OCI-LY1 (cell line): ENCODE measurements around the gene STUM.
A peak's percentile ranks its signal among the peaks of the same experiment; 100 is the strongest.

Experiments
- H2AFZ ChIP-seq: fragments of 200-600 bp; sonication (generic), shearing (Covaris generic); 2 replicates; pipeline ENCODE4 v1.6.0; 2014; ENCODE audit warnings: antibody characterized with exemption, mild to moderate bottlenecking, low read length
- H3F3A ChIP-seq: fragments of 200-600 bp; sonication (generic), shearing (Covaris generic); 2 replicates; pipeline ENCODE4 v1.6.0; 2014; ENCODE audit warnings: mild to moderate bottlenecking, antibody characterized with exemption, low read length, moderate library complexity; ENCODE audit not compliant: insufficient read depth
- H3K27ac ChIP-seq: fragments of 200-600 bp; sonication (generic); 2 replicates; pipeline ENCODE4 v1.5.1; 2014; ENCODE audit warnings: low read length, mixed run types, mild to moderate bottlenecking, low read depth; ENCODE audit not compliant: poor library complexity, severe bottlenecking
- H3K27me3 ChIP-seq: fragments of 200-600 bp; sonication (generic); 2 replicates; pipeline ENCODE4 v1.6.0; 2014; ENCODE audit warnings: antibody characterized with exemption, mild to moderate bottlenecking, low read length, moderate library complexity; ENCODE audit not compliant: insufficient read depth
- H3K36me3 ChIP-seq: fragments of 200-600 bp; sonication (generic); 2 replicates; pipeline ENCODE4 v1.6.1; 2014; ENCODE audit warnings: mild to moderate bottlenecking, antibody characterized with exemption, low read length, moderate library complexity, mixed read lengths; ENCODE audit not compliant: insufficient read depth
- H3K4me1 ChIP-seq: fragments of 200-600 bp; sonication (generic); 2 replicates; pipeline ENCODE4 v1.5.1; 2014; ENCODE audit warnings: mild to moderate bottlenecking, low read length, moderate library complexity; ENCODE audit not compliant: insufficient read depth, severe bottlenecking
- H3K4me2 ChIP-seq: fragments of 200-600 bp; sonication (generic), shearing (Covaris generic); 2 replicates; pipeline ENCODE4 v1.6.1; 2014; ENCODE audit warnings: low read length
- H3K4me3 ChIP-seq: fragments of 200-600 bp; sonication (generic); 2 replicates; pipeline ENCODE4 v1.5.1; 2014; ENCODE audit warnings: low read length, low read depth, mild to moderate bottlenecking, mixed read lengths; ENCODE audit not compliant: poor library complexity, severe bottlenecking
- H3K79me2 ChIP-seq: fragments of 200-600 bp; shearing (Covaris generic); 2 replicates; pipeline ENCODE4 v1.6.1; 2016; ENCODE audit warnings: mixed run types, low read length, mixed read lengths; ENCODE audit not compliant: insufficient read depth
- H3K9ac ChIP-seq: fragments of 200-600 bp; sonication (generic), shearing (Covaris generic); 2 replicates; pipeline ENCODE4 v1.6.1; 2014; ENCODE audit warnings: mild to moderate bottlenecking, low read length, mixed read lengths
- H3K9me2 ChIP-seq: fragments of 200-600 bp; sonication (generic), shearing (Covaris generic); 2 replicates; pipeline ENCODE4 v1.6.1; 2014; ENCODE audit warnings: low read depth, mild to moderate bottlenecking, low read length, mixed read lengths
- H3K9me3 ChIP-seq: fragments of 200-600 bp; shearing (Covaris generic); 2 replicates; pipeline ENCODE4 v1.6.1; 2014; ENCODE audit warnings: low read length, mixed read lengths
- H4K20me1 ChIP-seq: fragments of 200-600 bp; sonication (generic), shearing (Covaris generic); 2 replicates; pipeline ENCODE4 v1.6.0; 2016; ENCODE audit warnings: mild to moderate bottlenecking, low read length; ENCODE audit not compliant: insufficient read depth
- EZH2 ChIP-seq: fragments of 200-600 bp; sonication (generic), shearing (Covaris generic); IDR thresholded peaks from 2 replicates; pipeline ENCODE4 v1.8.0; 2017; ENCODE audit warnings: borderline replicate concordance, mixed run types, mild to moderate bottlenecking, antibody characterized with exemption, low read length, moderate library complexity, mixed read lengths
- TF ChIP-seq, protein P1 (sequence below): fragments of 200-600 bp; sonication (generic), shearing (Covaris generic); IDR thresholded peaks from 2 replicates; pipeline ENCODE4 v1.5.1; 2017; ENCODE audit warnings: mild to moderate bottlenecking, antibody characterized with exemption, low read length, moderate library complexity, mixed read lengths

Gene STUM

DNA sequence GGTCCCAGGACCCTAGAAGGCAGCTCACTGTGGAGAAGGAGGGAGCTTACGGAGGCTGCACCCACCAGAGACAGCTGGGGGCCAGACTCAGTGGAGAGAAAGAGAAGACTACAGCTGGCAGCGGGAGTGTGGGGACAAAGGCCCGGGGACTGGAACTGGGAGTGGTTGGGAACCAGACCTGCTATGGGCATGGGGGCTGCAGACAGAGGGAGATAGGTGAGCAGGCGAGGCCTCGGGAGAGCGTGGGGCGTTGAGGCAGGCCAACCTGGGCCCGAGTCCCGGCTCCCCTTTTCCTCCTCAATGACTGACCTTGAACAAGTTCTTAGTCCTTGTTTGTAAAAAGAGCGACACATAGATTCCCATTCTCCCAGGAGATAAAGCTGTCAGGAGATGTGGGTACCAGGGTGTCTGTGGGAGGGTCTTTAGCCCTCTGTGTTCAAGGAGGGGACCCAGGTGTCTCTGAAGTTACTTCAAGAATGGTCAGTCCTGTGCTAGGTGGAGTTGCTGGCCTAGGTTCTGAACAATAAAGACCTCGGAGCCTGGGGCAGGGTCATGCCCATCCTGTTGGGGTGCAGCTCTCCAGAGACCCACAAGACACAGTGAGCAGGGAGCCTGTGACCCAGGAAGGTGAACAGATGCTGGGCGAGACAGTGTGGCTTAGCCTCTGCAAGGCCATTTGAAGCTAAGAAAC, 102.6 kb downstream of the STUM start:
- TF ChIP-seq EZH2, result no peak
- TF ChIP-seq, protein P1, sequence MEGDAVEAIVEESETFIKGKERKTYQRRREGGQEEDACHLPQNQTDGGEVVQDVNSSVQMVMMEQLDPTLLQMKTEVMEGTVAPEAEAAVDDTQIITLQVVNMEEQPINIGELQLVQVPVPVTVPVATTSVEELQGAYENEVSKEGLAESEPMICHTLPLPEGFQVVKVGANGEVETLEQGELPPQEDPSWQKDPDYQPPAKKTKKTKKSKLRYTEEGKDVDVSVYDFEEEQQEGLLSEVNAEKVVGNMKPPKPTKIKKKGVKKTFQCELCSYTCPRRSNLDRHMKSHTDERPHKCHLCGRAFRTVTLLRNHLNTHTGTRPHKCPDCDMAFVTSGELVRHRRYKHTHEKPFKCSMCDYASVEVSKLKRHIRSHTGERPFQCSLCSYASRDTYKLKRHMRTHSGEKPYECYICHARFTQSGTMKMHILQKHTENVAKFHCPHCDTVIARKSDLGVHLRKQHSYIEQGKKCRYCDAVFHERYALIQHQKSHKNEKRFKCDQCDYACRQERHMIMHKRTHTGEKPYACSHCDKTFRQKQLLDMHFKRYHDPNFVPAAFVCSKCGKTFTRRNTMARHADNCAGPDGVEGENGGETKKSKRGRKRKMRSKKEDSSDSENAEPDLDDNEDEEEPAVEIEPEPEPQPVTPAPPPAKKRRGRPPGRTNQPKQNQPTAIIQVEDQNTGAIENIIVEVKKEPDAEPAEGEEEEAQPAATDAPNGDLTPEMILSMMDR, result no peak
- H3F3A ChIP-seq, result peaks cover 18% of the 10 kb centered on the region; the same call in 1 of the 2 replicates
- H3K9me3 ChIP-seq, result no peaks in the 10 kb centered on the region

DNA sequence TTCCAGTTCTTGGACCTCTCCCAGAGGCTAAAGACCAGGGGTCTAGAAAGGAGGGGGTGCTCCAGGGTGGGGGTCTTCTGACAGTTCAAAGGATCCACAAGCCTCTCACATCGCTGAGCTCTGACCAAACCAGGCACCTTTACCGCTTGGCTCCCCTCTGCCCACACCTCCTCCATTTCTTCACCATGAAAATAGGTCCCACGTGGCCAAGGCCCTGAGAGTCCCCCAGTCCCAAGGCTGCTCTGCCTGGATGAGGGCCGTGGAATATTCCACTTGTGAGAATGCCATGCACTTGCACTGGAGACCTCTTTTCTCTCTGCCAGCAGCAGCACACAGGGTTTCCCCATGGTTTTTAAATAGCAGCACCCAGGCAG, 103.2 kb downstream of the STUM start:
- TF ChIP-seq, protein P1, result no peak
- no peak for TF ChIP-seq EZH2
- H3K4me2 ChIP-seq, result no peak overlapping the region
- H3F3A ChIP-seq, result peaks cover 18% of the 10 kb centered on the region; the same call in 1 of the 2 replicates
- H3K9me3 ChIP-seq, result no peaks in the 10 kb centered on the region
- no peak overlapping the region for H3K9ac ChIP-seq
- no peak overlapping the region for H2AFZ ChIP-seq
- H3K79me2 ChIP-seq, result no peaks in the 10 kb centered on the region
- H3K36me3 ChIP-seq, result peaks cover 28% of the 10 kb centered on the region
- no peak overlapping the region for H3K4me3 ChIP-seq
- no peaks in the 10 kb centered on the region for H3K27me3 ChIP-seq
- H3K9me2 ChIP-seq, result no peaks in the 10 kb centered on the region
- H3K27ac ChIP-seq, result no peak overlapping the region
- H4K20me1 ChIP-seq, result no peaks in the 10 kb centered on the region
- peaks cover 3% of the 10 kb centered on the region for H3K4me1 ChIP-seq

More for the DNA sequence above, 102.6 kb downstream of the STUM start:
- Histone ChIP-seq H3K9me2 (no peaks in the 10 kb centered on the region), H3K27me3 (no peaks in the 10 kb centered on the region), H3K9ac (no peak overlapping the region; the same call in 1 of the 2 replicates), H3K4me3 (no peak overlapping the region), H3K79me2 (no peaks in the 10 kb centered on the region), H3K4me2 (peak overlapping the region; percentile 13; the same call in 1 of the 2 replicates), H3K27ac (peak overlapping the region; percentile 56), H3K36me3 (peaks cover 33% of the 10 kb centered on the region), H4K20me1 (no peaks in the 10 kb centered on the region), H3K4me1 (peaks cover 8% of the 10 kb centered on the region), H2AFZ (no peak overlapping the region)

DNA sequence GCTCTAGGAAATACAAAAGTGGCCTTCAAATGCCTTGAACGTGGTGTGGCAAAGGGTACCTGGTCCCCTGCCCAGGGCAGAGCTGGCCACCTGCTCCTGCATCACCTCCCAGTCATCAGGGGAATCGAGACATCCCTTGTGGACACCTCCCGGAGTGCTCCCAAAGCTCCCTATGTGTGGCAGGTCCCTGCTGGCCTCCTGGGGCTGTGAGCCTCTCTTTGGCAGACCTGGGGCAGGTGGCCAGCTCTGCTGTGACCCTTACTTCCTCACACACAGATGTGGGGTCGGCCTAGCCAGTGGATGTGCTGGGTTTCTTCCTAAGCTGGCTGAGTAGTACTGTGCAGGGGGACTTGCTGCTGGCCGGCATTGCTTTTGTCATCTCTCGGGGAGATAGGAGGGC, 104.0 kb downstream of the STUM start:
- Histone ChIP-seq H3K4me2 (peak overlapping the region; percentile 72; the same call in 1 of the 2 replicates), H3K36me3 (peaks cover 22% of the 10 kb centered on the region), H4K20me1 (no peaks in the 10 kb centered on the region), H3K27ac (no peak overlapping the region), H3K4me3 (no peak overlapping the region), H3K9me2 (no peaks in the 10 kb centered on the region), H3K4me1 (no peaks in the 10 kb centered on the region), H3K9ac (no peak overlapping the region), H3K79me2 (no peaks in the 10 kb centered on the region), H3K9me3 (no peaks in the 10 kb centered on the region), H3F3A (peaks cover 18% of the 10 kb centered on the region), H3K27me3 (no peaks in the 10 kb centered on the region), H2AFZ (no peak overlapping the region)
- TF ChIP-seq EZH2, result no peak
- TF ChIP-seq, protein P1, result no peak
